Activated CD8-positive, alpha-beta memory T cell treated with anti-CD3 and anti-CD28 coated beads, Interleukin-2, amount 50 U/mL, for 4 hours (primary cell): ENCODE data around the gene LRRK1.

Source experiments
- DNase-seq: peaks from one replicate; pipeline ENCODE4 v3.0.0-alpha.2; 2020

The LRRK1 gene

DNA sequence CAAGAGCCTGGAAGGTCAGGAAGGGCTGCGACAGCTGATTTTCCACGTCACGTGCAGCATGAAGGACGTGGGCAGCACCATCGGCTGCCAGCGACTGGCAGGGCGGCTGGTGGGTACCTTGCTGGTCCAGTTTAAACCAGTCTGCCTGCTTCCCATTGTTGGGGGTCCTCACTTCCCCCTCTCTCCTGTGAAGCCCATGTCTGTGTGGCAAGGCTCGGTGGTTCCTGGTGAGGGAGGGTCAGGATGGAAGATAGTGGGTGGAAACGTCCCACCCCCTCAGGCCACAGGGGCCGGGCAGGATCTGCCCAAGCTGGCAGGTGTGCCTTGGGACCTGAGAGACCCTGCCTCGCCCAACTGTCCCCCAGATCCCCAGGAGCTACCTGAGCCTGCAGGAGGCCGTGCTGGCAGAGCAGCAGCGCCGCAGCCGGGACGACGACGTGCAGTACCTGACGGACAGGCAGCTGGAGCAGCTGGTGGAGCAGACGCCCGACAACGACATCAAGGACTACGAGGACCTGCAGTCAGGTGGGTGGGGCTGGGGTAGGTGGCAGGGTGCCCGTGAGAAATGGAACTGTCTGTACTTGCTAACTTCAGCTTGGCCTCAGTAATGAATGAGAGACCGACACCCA is 108.2 kb downstream of the LRRK1 start:
- DNase-seq = no peak

DNA sequence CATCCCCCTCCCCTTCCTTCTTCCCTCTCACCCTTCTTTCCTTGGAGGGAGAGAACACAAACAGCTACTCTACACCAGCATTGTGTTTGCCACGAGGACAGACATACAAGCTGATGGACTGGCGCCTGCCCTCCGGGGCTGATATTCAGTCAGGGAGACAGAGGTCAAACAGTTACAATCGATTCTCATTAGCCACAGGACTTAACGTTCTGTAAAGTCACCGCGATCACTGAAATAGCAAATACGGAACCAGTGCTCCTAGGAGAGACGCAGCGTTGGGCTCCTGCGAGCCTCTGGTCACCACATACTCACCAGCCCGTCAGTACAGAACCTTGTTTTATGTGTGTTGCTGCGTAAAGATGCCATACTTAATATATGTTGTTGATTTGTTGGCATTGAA is 108.8 kb downstream of the LRRK1 start:
- DNase-seq = no peak

DNA sequence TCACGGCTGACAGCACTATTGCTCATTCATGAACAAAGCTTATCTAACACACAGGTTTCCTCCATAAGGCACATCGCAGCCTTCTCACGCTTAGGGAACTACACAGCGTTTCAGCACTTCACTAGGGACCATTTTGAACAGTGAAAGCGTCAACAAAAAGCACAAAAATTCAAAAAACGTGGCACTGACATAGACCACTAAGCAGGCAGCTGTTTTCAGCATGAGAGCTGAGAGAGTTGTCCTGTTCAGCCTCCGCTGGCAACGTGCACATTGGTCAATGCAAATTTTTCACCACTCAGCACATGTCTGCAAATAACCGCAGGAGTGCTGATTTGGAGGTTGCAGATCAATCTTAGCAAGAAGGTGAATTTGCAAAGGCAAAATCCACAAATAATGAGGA is 109.2 kb downstream of the LRRK1 start:
- no peak for DNase-seq

DNA sequence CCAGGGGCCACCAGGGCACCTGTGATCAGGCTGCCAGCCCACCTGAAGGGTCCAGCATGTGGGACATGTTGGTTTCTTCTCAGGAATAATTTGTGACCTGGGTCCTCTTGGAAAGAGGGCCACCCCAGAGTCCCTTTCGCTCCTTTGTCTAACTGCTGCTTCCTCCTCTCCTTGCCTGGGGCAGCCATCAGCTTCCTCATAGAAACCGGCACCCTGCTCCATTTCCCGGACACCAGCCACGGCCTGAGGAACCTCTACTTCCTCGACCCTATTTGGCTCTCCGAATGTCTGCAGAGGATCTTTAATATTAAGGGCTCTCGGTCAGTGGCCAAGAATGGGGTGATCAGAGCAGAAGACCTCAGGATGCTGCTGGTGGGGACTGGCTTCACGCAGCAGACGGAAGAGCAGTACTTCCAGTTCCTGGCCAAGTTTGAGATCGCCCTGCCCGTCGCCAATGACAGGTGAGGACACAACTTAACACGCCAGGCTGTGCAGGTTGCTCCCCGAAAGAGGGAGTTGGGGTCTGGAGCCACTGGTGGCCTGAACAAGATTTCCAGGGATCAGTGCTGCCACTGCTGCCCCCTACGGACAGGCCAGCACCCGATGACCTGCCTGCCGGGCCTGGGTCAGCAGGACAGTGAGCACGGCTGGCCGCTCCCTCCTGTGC is 109.7 kb downstream of the LRRK1 start:
- no peak for DNase-seq

DNA sequence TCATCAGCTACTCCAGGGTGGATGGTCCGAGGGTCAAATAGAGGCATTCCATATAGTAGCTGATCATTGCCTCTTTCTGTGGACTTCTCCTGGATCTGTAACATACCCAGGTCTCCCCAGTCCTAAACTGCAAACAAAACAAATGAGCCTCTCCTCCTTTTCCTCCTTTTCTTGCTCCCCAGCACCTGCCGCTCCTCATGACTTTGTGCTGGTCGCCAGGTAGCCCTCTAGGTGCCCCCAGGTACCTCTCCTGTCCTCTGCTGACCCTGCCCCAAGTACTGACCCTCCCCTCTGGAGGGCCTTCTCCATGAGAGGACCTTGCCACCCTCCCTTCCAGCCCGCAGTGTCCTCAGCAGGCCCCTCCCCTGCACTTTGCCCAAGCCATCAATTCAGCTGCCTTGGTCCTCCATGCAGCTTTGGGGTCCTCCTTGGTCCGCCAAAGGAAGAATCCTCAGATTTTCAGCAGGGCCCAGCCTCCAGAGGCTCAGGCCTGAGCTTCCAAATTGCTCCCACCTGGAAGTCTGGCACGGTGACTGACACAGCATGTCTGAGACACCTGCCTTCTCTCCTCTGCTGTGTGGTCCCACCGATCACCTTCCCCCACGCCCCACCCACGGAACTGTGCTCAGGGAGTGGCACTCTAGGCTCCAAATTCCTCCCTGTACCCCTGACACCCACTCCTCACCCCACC is 111.0 kb downstream of the LRRK1 start:
- no peak for DNase-seq

DNA sequence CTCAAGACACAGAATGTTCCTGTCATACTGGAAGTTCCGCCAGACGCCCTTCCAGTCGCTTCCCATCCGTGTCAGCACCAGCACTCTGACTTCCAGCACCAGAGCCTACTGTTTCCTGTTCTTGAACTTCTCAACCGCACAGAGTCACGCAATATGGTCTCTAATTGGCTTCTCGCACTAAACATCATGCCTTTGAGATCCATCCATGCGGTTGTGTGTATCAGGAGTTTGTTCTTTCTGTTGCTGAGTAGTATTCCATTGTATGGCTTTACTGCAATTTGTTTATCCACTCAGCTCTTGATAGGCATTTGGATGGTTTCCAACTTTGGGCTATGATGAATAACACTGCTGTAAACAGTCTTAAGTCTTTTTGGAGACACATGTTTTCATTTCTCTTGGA is 112.1 kb downstream of the LRRK1 start:
- DNase-seq = no peak

DNA sequence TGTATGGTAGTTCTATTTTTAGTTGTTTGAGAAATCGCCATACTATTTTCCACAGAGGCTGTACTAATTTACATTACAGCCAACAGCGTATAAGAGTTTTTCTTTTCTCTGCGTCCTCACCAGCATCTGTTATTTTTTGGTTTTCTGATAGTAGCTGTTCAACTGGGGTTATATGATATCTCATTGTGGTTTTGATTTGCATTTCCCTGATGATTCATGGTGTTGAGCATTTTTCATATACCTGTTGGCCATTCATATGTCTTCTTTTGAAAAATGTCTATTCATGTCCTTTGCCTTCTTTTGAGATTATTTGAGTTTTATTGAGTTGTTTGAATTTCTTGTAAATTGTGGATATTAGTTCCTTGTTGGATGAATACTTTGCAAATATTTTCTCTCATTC is 114.6 kb downstream of the LRRK1 start:
- DNase-seq = no peak

DNA sequence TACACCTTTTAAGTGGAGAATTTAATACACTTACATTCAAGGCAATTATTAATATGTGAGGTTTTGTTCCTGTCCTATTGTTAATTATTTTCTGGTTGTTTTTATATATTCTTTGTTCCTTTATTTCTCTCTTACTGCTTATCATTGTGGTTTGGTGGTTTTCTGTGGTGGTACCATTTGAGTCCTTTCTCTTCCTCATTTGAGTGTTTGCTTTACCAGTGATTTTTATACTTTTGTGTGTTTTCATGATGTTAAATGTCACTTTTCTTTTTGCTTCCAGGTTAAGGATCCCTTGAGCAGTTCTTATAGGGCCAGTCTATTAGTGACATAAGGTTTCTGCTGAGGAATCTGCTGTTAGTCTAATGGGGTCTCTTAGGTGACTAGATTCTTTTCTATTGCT is 116.5 kb downstream of the LRRK1 start:
- DNase-seq = no peak

DNA sequence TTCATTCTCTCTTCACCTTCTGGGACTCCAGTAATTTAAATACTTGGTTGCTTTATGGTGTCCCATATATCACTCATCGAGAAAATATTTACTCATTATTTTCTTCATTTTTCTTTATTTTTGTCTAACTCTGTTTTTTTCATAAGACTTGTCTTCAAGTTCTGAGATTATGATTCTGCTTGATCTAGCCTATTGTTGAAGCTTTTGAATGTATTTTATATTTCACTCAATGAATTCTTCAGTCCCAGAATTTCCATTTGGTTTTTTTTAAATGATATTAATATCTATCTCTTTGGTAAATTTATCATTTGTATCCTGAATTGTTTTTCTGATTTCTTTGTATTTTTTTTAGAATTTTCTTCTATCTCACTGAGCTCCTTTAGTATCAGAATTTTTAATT is 117.0 kb downstream of the LRRK1 start:
- DNase-seq = no peak

DNA sequence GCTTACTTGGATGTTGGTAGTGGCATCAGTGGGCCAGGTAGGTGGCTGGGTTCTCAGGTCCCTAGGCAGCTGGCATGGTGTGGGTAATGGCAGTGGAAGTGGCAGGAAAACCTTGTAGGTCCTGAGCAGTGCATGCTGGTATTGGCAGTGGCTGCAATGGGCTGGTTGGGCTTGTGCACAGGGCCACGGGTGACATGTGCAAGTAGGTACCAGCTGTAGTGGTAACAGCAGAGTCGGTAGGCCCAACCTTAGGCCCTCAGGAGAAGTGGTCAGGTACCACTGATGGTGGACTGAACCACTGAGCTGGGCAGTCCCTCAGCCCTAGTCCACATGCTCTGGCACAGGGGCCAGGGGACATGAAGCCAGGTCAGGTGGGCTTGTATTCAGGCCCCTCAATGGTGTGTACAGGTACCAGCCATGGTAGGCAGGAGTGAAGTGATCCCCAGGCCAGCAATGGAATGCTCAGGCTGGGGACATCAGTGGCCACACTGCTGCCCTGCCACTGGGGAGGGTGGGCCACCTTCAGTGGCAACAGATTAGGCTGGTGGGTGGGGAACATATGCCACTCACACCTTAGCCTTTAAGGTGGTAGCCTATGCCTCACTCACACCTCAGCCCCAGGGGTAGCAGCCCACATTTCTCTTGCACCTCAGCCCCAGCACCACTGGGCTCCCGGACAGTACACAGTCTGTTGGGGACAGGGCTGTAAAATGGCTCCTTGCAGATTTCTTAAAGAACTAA is 118.1 kb downstream of the LRRK1 start:
- DNase-seq = no peak

DNA sequence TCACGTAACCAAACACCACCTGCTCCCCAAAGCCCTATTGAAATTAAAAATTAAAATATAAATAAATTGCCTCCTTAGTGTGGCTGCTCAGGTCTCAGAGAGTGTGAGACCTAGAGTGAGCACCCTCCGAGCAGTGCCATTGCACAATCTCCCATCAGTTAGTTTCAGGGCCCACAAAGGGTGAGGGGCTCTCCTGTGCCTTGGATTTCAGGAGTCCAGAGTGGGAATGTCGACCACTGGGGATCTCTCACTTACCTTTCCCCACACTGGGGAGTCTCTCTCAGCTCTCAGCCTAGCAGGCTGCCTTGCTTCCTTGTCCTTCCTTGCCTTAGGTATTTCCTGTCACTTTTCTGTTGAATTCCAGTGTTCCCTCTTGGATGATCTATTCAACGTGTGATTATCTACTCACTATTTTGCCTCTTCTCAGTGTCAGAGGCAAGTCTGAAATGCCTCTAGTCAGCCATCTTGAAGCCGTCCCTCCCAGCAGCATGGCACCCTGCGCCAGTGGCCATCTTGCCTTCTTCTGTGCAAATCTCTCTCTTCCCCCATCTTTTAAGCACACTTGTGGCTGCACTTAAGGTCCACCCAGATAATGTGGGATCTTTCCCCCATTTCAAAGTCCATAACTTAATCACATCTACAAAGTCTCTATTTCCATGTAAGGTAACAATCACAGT is 119.3 kb downstream of the LRRK1 start:
- DNase-seq = no peak

DNA sequence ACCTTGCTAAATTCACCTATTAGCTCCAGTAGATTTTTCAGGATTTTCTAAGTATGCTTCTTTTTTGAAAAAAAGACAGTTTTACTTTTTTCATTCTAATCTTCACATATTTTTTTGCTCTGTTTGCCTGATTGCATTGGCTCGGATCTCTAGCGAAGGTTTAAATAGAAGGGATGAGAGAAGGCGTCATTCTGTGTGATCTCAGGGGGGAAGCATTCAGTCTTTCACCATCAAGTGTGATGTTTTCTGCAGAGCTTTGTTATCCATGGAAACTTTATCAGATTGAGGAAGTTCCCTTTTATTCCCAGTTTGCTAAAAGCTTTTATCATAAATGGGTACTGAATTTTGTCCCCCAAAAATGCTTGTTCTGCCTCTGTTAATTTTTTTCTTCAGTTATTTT is 120.3 kb downstream of the LRRK1 start:
- no peak for DNase-seq

DNA sequence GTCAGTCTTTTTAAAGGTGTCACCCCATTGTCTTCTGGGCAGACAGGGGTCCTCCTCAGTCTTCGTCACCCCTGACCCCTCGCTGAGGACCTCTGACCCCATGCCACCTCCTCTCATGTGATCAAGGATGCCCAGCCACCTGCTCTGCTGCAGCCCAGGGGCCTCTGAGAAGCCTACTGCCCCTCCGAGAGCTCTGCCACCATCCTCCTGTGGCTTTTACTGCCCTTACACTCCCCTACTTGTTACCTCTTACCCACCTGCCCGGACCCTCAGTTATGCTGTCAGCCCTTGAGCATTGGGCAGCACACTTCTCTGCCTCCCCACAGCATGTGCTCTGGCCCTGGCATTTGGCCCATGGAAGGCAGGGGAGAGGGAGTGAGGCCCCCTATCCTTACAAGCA is 123.2 kb downstream of the LRRK1 start:
- DNase-seq = no peak

DNA sequence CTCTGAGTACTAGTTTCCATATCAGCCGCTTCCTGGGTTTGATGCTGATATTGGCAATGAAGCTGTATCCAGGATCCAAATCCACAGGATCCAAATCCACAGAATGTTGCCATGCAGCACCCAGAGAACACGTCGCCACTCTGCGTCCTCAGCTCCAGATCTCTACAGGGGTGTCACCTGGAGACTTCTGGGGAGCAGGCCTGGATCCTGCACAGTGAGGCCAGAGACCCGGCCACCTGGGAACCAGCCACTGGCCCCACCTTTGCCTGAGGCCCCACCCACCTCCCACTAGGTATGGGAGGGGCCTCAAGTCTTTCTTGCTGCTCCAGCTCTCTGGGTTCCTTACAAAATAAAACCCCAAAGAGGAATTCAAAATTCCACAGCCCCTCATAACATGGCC is 123.9 kb downstream of the LRRK1 start:
- DNase-seq = no peak

DNA sequence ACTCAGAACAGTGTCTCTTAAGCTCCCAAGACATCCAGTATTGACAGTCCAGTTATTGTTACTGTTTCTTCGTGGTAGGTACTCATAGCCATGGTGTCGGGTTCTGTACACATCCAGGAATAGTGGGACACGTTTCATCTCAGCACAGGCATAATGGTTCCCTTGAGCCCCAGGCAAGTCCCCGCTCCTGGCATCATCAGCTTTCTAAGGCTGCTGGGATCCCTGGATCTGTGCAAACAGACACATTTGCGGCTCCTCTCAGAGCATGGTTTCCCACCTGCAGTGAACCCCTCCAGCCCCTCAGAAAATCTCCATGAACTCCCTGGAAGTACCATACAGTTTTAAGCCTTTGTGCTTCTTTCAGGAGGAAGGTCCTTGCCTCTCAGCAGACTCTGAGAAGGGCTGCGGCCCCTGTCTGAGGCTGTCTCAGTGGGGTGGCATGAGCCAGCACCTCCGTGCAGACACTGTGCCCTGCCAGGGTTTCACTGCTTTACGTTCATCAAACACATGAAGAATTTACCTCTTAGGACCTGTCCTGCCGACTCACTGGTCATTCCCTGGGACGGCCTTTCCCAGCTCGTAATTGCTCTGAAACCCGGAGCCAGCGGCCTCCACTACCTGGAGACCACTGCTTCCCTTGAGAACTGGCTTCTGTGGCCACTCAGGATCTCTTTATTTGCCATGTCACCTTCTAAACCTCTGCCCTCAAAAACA is 124.9 kb downstream of the LRRK1 start:
- DNase-seq = no peak

DNA sequence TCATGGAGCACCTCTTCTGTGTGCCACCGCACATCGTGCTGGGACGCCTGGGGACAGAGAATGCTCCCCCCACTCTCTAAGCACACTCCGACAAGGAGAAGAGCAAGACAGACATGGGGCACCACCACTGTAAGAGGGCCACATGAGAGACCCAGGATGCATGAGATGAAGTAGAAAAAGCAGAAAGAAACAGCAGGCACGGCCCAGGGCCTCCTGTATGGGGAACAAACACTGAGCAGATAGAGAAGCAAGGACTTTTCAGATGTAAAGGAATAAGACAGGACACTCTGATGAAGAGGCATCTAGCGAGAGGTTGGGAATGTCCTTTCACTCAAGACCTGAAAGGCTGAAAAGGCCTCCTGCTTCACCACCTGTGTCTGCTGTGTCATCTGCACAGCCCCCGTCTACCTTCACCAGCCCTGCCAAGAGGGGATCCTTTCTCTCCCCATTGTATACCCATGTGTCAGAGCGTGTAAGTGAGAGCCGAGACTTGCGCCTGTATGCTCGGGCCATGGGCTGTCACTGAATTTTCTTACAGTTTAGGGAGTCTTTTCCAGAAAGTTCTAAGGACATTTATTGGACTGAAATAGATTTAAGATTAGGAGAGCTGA is 125.6 kb downstream of the LRRK1 start:
- no peak for DNase-seq

DNA sequence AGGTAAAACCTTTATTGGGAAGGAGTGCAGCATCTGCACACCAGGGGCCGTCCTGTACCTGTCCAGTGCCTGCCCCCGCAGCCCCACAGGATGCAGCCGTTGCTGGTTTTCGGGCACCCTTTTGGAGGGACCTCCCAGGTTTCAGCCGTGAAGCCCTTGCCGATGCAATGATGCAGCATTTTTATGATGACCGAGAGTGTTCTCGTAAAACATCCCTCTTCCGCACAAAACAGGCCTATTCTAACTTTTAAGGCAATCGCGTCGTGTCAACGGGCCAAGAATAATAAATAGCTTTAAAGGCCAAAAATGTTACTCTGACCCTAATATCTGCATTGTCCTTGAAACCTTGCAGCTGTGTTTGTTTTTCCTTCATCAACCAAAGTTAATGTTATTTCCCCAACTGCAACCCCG is 126.1 kb downstream of the LRRK1 start:
- no peak for DNase-seq

DNA sequence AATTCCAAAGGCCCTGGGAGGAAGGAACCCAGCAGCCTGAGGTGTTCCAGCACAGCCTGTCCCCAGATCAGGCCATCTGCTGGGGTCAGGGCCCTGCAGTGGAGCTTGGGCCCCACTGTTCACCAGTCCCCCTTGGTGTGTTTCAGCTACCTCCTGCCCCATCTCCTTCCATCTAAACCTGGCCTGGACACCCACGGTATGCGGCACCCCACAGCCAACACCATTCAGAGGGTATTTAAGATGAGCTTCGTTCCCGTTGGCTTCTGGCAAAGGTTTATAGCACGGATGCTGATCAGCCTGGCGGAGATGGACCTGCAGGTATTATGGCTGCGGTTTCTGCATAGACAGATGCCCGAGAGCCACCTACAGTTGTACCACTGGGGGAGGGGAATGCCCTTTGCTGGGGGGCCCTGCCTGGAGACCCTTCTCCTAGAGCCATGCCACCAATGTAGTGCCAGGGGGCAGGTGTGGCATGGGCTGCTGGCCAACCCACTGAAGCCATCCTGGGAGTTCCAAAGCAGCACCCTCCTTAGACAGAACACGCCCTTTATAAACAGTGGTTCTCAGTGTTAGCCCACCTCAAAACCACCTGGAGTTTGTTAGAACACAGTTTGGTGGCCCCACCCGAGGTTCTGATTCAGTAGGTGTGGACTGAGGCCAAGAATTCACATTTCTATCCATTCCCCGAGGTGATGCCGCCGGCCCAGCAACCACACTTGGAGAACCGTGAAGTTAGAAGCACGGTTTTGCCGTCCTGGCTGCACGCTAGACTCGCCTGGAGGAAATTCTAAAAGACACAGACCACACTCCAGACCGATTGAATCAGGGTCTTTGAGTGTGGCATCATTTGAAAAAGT is 126.9 kb downstream of the LRRK1 start:
- peak; percentile 11 for DNase-seq

DNA sequence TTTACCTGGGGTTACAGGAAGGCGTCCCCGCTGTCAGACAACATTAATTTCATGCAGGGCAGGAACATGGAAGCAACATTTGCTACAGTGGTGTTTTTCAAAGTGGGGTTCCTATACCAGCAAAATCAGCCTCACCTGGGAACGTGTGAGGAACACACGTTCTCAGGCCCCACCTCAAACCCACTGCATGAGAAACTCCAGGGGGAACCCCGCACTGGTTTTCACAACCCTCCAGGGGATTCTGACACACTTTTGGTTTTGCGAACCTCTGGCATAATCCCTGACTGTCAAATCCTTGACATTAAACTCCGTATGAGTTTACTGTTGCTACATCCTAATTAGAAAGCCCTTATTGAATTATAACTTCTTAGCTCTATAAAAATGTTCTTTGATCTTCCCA is 127.7 kb downstream of the LRRK1 start:
- DNase-seq = no peak

DNA sequence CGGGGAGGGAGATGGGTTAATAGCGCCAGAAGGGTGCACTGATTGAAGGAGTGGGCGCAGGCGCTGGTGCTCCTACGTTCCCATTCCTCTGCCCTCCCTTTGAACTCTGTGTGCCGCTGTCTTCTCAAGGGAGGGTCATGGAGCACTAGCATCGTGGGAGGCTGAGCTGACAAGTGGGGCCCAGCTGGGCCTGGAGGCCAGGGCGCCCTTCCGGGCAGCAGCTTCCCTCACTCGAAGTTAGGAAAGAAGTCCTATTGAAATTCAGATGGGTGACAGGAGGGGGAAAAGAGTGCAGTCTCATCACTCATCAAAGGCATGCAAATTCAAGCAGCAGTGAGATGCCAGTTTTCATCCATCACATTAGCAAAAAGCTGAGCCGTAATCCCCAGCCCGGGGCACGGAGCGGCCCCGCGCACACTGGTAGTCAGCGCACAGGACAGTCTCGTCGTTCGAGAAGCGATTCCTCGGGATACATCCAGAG is 128.2 kb downstream of the LRRK1 start:
- DNase-seq = no peak

DNA sequence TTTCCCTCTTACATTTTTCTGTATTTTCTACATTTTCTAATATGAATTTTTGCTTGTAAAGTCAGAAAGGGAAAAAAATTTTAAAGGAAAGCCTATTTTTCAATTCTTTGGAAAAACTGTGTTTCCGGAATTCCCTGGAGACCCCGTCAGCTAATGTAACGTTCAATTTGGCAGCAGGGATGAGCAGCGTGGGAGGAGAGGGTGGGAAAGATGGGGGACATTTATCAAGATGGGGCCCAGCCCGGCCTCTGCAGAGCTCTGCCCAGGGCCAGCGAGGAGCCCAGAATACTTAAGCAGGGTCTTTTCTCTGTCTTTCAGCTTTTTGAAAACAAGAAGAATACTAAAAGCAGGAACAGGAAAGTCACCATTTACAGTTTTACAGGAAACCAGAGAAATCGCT is 129.0 kb downstream of the LRRK1 start:
- no peak for DNase-seq
